Activated T-cell treated with anti-CD3 and anti-CD28 coated beads for 24 hours (primary cell): ENCODE results near the gene H19.

Experiments
- DNase-seq: peaks from one replicate; pipeline ENCODE4 v3.0.0-alpha.2; 2020; ENCODE audit warnings: low read depth

H19 gene

DNA sequence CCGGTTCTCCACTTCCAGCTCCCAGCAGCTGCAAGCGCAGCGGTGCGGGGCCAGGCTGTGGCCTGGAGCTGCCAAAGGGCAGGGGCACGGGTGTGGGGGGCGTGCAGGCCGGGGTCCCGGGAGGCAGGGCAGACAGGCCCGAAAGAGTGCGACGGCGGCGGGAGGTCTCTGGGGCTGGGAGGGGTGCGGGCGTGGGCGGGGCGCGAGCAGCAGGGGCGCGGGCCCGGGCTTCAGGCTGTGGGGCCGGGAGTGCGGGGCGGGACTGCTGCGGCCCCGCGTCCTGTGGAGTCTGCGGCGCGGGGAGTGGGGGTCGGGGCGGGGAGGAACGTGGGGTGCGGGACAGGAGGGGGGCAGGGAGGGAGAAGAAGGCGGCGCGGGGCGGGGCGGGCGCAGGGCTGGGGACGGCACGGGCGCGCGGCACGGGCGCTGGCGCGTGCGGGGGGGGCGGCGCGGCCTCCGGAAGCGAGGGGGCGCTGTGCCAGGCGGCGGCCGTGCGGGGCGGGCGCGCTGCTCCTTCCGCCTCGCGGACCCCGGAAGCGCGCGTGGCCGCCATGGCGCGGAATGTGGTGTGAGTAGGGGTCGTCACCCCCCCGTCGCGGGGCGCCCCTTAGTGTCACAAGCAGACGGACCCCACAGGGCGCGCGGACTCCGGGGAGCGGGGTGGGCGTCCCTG lies 50.7 kb downstream of the H19 start, which contains the start of gene MRPL23:
TSS of gene MRPL23 (plus strand) at position 521 of the 673 bp plus-strand sequence. CDS start at position 552, 31 bp downstream.
- peak; percentile 33 for DNase-seq
